ENCODE results near the gene TMEM220. TPM values are rescaled to one million over a fixed set of nuclear protein-coding genes. Genes with fewer than 3 reads are reported as not detected.

TMEM220 gene
- total RNA-seq, 2 donors from 2014 or later = 7.0 to 7.5 TPM

GRCh38 chr17:10750210-10750609, 20.4 kb upstream of the TMEM220 start:
- TF ChIP-seq, protein P1, sequence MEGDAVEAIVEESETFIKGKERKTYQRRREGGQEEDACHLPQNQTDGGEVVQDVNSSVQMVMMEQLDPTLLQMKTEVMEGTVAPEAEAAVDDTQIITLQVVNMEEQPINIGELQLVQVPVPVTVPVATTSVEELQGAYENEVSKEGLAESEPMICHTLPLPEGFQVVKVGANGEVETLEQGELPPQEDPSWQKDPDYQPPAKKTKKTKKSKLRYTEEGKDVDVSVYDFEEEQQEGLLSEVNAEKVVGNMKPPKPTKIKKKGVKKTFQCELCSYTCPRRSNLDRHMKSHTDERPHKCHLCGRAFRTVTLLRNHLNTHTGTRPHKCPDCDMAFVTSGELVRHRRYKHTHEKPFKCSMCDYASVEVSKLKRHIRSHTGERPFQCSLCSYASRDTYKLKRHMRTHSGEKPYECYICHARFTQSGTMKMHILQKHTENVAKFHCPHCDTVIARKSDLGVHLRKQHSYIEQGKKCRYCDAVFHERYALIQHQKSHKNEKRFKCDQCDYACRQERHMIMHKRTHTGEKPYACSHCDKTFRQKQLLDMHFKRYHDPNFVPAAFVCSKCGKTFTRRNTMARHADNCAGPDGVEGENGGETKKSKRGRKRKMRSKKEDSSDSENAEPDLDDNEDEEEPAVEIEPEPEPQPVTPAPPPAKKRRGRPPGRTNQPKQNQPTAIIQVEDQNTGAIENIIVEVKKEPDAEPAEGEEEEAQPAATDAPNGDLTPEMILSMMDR (IDR thresholded peaks at IDR 0.05) = no peak
- Histone ChIP-seq H3K27me3 (replicated peaks; ENCODE audit: insufficient read depth) (no peaks in the 10 kb centered on the region), H3K4me3 (no peak overlapping the region), H3K9me3 (no peaks in the 10 kb centered on the region), H3K36me3 (no peaks in the 10 kb centered on the region), H3K27ac (no peak overlapping the region), H3K4me1 (ENCODE audit: control insufficient read depth in 1 of 2, low read depth in 2 of 2) (no peaks in the 10 kb centered on the region)
- ATAC-seq (ENCODE audit: insufficient number of reproducible peaks, low FRiP score, low read depth) (no peak), DNase-seq (ENCODE audit: low spot score) (no peak)

DNA sequence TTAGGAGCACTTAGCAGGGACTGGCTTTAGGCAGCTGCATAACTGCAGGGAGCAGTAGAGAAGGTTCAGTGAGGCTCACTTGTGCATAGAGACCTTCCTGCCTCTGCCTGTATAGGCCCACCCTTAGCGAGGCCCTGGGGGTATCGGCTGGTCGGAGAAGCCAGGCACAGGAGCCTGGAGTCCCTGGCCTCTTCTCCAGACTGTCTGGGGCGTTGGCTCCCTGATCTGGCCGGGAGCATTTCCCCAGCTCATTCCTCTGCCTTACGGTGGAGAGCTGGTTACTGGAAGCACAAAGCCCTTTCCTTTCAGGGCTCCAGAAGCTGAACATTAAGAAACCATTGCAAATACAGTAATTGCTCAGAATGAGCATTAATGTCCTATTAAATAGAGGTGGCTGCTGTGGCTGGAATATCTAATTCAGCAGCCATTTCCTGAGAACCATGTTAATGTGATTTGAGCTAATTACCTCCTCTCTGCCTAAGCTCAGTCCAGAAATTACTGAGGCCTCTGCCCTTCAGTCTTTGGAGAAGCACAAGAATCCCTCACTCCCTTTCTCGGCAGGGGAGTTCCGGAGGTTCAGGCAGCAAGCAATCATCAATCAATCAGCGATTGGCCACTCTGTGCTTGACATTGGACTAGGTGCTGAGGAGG, 18.8 kb upstream of the TMEM220 start:
- H3K27ac ChIP-seq = no peak overlapping the region
- TF ChIP-seq, protein P1 (IDR thresholded peaks at IDR 0.05) = no peak
- H3K27me3 ChIP-seq (replicated peaks; ENCODE audit: insufficient read depth) = no peaks in the 10 kb centered on the region
- no peak overlapping the region for H3K4me3 ChIP-seq
- ATAC-seq (ENCODE audit: insufficient number of reproducible peaks, low FRiP score, low read depth) (no peak), DNase-seq (ENCODE audit: low spot score) (no peak)
- peaks cover 5% of the 10 kb centered on the region in 2 donors for H3K4me1 ChIP-seq (ENCODE audit: control insufficient read depth in 1 of 2, low read depth in 2 of 2)
- H3K36me3 ChIP-seq = no peaks in the 10 kb centered on the region
- no peaks in the 10 kb centered on the region for H3K9me3 ChIP-seq

GRCh38 chr17:10745231-10745630, 15.4 kb upstream of the TMEM220 start:
- TF ChIP-seq, protein P1 (IDR thresholded peaks at IDR 0.05) = no peak
- H3K4me3 ChIP-seq = no peak overlapping the region
- H3K9me3 ChIP-seq = no peaks in the 10 kb centered on the region
- no peaks in the 10 kb centered on the region for H3K36me3 ChIP-seq
- no peak overlapping the region for H3K27ac ChIP-seq
- no peak for ATAC-seq (ENCODE audit: insufficient number of reproducible peaks, low FRiP score, low read depth)
- H3K4me1 ChIP-seq (ENCODE audit: control insufficient read depth in 1 of 2, low read depth in 2 of 2) = peaks cover 5% of the 10 kb centered on the region in 2 donors
- no peaks in the 10 kb centered on the region for H3K27me3 ChIP-seq (replicated peaks; ENCODE audit: insufficient read depth)
- no peak for DNase-seq (ENCODE audit: low spot score)

DNA sequence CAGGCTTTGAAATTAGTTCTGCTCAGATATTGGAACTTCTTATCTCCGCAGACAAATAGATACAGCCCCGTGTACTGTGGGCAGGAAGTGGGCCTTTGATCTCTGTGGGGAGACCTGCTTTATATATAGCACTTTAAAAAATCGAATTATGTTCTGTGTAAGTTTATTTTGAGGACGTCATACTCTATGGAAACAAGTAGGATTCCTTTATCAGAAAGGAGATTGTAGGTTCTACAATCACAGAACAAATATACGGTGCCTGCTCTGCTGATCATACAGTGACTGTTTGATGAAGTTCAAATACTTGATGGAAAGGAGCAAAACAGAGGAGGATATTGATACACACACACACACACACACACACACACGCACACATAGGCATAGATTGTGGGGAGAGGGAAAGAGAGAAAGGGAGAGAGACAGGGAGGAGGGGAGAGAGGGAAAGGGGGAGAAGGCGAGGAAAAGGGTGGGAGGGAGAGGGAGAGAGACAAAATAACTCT, 14.7 kb upstream of the TMEM220 start:
- Histone ChIP-seq H3K4me3 (no peak overlapping the region), H3K27me3 (replicated peaks; ENCODE audit: insufficient read depth) (no peaks in the 10 kb centered on the region), H3K36me3 (no peaks in the 10 kb centered on the region), H3K4me1 (ENCODE audit: control insufficient read depth in 1 of 2, low read depth in 2 of 2) (peaks cover 5% of the 10 kb centered on the region in 2 donors), H3K9me3 (no peaks in the 10 kb centered on the region), H3K27ac (no peak overlapping the region)
- TF ChIP-seq, protein P1 (IDR thresholded peaks at IDR 0.05) = no peak
- DNase-seq (ENCODE audit: low spot score) (no peak), ATAC-seq (ENCODE audit: insufficient number of reproducible peaks, low FRiP score, low read depth) (no peak)

DNA sequence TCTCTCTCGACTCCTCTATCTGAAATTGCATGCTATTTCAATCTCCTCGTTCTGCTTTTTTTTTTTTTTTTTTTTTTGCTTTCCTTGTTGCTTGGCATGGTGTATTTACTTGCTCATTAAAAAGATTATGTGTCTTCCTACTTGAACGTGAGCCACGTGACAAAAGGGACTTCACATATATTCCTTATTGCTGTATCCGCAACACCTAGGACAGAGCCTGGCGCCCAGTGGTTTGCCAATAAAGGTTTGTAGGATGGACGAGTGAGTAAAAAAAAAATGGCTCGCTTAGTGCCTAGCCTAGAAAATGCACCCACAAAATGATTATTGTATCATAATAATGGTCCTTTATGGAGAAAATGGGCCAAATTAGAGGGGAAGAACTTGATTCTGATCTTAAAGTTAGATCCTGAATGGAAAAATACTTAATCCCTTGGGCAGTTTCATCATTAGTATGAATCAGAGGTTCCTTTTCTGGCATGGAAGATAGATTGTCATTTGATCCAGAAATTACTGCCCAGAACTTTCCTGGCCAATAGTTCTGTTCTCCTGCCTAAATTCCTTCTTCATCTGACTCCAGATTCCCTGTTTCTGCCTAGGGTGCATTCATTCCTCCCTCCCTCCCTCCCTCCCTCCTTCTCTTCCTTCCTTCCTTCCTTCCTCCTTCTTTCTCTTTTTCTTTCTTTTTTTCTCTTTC, 13.6 kb upstream of the TMEM220 start:
- DNase-seq (ENCODE audit: low spot score) (no peak), ATAC-seq (ENCODE audit: insufficient number of reproducible peaks, low FRiP score, low read depth) (peak; percentile 89)
- H3K36me3 ChIP-seq = no peaks in the 10 kb centered on the region
- peaks cover 5% of the 10 kb centered on the region in 2 donors for H3K4me1 ChIP-seq (ENCODE audit: control insufficient read depth in 1 of 2, low read depth in 2 of 2)
- H3K27ac ChIP-seq = peak overlapping the region; percentile 34 to 67
- TF ChIP-seq, protein P1 (IDR thresholded peaks at IDR 0.05) = no peak
- H3K9me3 ChIP-seq = no peaks in the 10 kb centered on the region
- no peaks in the 10 kb centered on the region for H3K27me3 ChIP-seq (replicated peaks; ENCODE audit: insufficient read depth)
- no peak overlapping the region for H3K4me3 ChIP-seq
